H9 (cell line): ENCODE results near the gene LRP1B. TPM values are rescaled to one million over a fixed set of nuclear protein-coding genes. Genes with fewer than 3 reads are reported as not detected.

Experiments
- DNase-seq: peaks from one replicate; pipeline ENCODE4 v3.0.0-alpha.2; 2017
- H2AFZ ChIP-seq: one replicate; pipeline ENCODE4 v1.6.1; 2013; ENCODE audit warnings: mild to moderate bottlenecking, low read length, control low read depth, moderate library complexity
- H2AK5ac ChIP-seq: 2 replicates; pipeline ENCODE4 v1.6.1; 2013; ENCODE audit warnings: low read length, control low read depth, mixed read lengths; ENCODE audit not compliant: insufficient read length
- H2BK120ac ChIP-seq: one replicate; pipeline ENCODE4 v1.6.1; 2013; ENCODE audit warnings: low read depth, mild to moderate bottlenecking, low read length, control low read depth, inconsistent platforms; ENCODE audit not compliant: poor library complexity, severe bottlenecking
- H2BK12ac ChIP-seq: 2 replicates; pipeline ENCODE4 v1.6.1; 2013; ENCODE audit warnings: low read length, control low read depth, mixed read lengths, low read depth; ENCODE audit not compliant: insufficient read length
- H2BK15ac ChIP-seq: 2 replicates; pipeline ENCODE4 v1.6.1; 2013; ENCODE audit warnings: low read depth, low read length, control low read depth
- H2BK20ac ChIP-seq: one replicate; pipeline ENCODE4 v1.6.1; 2013; ENCODE audit warnings: low read depth, mild to moderate bottlenecking, low read length, control low read depth, inconsistent platforms; ENCODE audit not compliant: poor library complexity, severe bottlenecking
- H2BK5ac ChIP-seq: 2 replicates; pipeline ENCODE4 v1.6.1; 2013; ENCODE audit warnings: low read length, control low read depth, mixed read lengths; ENCODE audit not compliant: insufficient read length
- H3K14ac ChIP-seq: 2 replicates; pipeline ENCODE4 v1.6.1; 2013; ENCODE audit warnings: low read length, control low read depth; ENCODE audit not compliant: insufficient read depth
- H3K18ac ChIP-seq: 2 replicates; pipeline ENCODE4 v1.6.1; 2013; ENCODE audit warnings: low read depth, mild to moderate bottlenecking, mixed read lengths, low read length, control low read depth; ENCODE audit not compliant: insufficient read length
- H3K23ac ChIP-seq: 2 replicates; pipeline ENCODE4 v1.6.1; 2013; ENCODE audit warnings: low read length, control low read depth, mixed read lengths, low read depth; ENCODE audit not compliant: insufficient read length
- H3K23me2 ChIP-seq: 2 replicates; pipeline ENCODE4 v1.6.1; 2013; ENCODE audit warnings: low read depth, mild to moderate bottlenecking, mixed read lengths, low read length, control low read depth; ENCODE audit not compliant: insufficient read length, poor library complexity, severe bottlenecking
- H3K27ac ChIP-seq: 2 replicates; pipeline ENCODE4 v1.5.1; 2013; ENCODE audit warnings: low read length, control low read depth, mixed read lengths, low read depth; ENCODE audit not compliant: insufficient read length
- H3K27me3 ChIP-seq: 2 replicates; pipeline ENCODE4 v1.6.1; 2013; ENCODE audit warnings: low read length, control low read depth, inconsistent platforms; ENCODE audit not compliant: insufficient read depth
- H3K4ac ChIP-seq: 2 replicates; pipeline ENCODE4 v1.6.1; 2013; ENCODE audit warnings: low read depth, mild to moderate bottlenecking, control low read depth, inconsistent platforms, low read length, moderate library complexity
- H3K4me1 ChIP-seq: 2 replicates; pipeline ENCODE4 v1.6.1; 2013; ENCODE audit warnings: low read length, control low read depth, inconsistent platforms; ENCODE audit not compliant: insufficient read depth
- H3K4me2 ChIP-seq: 2 replicates; pipeline ENCODE4 v1.6.1; 2013; ENCODE audit warnings: low read length, control low read depth, mixed read lengths; ENCODE audit not compliant: insufficient read length, insufficient read depth
- H3K56ac ChIP-seq: 2 replicates; pipeline ENCODE4 v1.6.1; 2013; ENCODE audit warnings: low read depth, mild to moderate bottlenecking, mixed read lengths, low read length, control low read depth; ENCODE audit not compliant: insufficient read length
- H3K79me1 ChIP-seq: 2 replicates; pipeline ENCODE4 v1.6.1; 2013; ENCODE audit warnings: low read depth, mild to moderate bottlenecking, moderate library complexity, low read length, control low read depth, inconsistent platforms; ENCODE audit not compliant: insufficient read depth, poor library complexity, severe bottlenecking
- H3K79me2 ChIP-seq: 2 replicates; pipeline ENCODE4 v1.6.1; 2013; ENCODE audit warnings: low read length, control low read depth, inconsistent platforms; ENCODE audit not compliant: insufficient read depth
- H3K9ac ChIP-seq: 2 replicates; pipeline ENCODE4 v1.6.1; 2013; ENCODE audit warnings: low read length, control low read depth, mixed read lengths; ENCODE audit not compliant: insufficient read length; ENCODE audit errors: extremely low read depth
- H3K9me3 ChIP-seq: one replicate; pipeline ENCODE4 v1.6.1; 2013; ENCODE audit warnings: low read depth, low read length, inconsistent platforms; ENCODE audit not compliant: control insufficient read depth
- H3T11ph ChIP-seq: one replicate; pipeline ENCODE4 v1.6.1; 2013; ENCODE audit warnings: mild to moderate bottlenecking, low read length, control low read depth, inconsistent platforms
- H4K20me1 ChIP-seq: one replicate; pipeline ENCODE4 v1.6.1; 2013; ENCODE audit not compliant: control insufficient read depth, insufficient read length, insufficient read depth
- H4K5ac ChIP-seq: 2 replicates; pipeline ENCODE4 v1.6.1; 2013; ENCODE audit warnings: low read depth, mild to moderate bottlenecking, mixed read lengths, low read length, control low read depth; ENCODE audit not compliant: insufficient read length
- H4K8ac ChIP-seq: replicated peaks from 2 replicates; pipeline ENCODE4 v1.6.1; 2013; ENCODE audit warnings: low read length, control low read depth, mixed read lengths, low read depth; ENCODE audit not compliant: insufficient read length
- H4K91ac ChIP-seq: 2 replicates; pipeline ENCODE4 v1.6.1; 2013; ENCODE audit warnings: low read depth, mild to moderate bottlenecking, moderate library complexity, mixed read lengths, low read length, control low read depth; ENCODE audit not compliant: insufficient read length
- H3K27ac Mint-ChIP-seq, 3 experiments: 2 replicates in 2 of 3; 3 replicates in 1 of 3; pipeline ENCODE4 v1.8.0; 2020 to 2021; ENCODE audit warnings: mixed read lengths in 3 of 3, mild to moderate bottlenecking in 1 of 3, moderate library complexity in 1 of 3
- H3K27me3 Mint-ChIP-seq: 2 replicates; pipeline ENCODE4 v1.8.0; 2021; ENCODE audit warnings: low read depth, mild to moderate bottlenecking, moderate library complexity, mixed read lengths
- H3K36me3 Mint-ChIP-seq, 3 experiments: 2 replicates in 2 of 3; 3 replicates in 1 of 3; pipeline ENCODE4 v1.8.0; 2020 to 2021; ENCODE audit warnings: low read depth in 3 of 3, mixed read lengths in 3 of 3; ENCODE audit not compliant: insufficient read depth in 1 of 3
- H3K4me1 Mint-ChIP-seq, 2 experiments: 2 replicates each; pipeline ENCODE4 v1.8.0; 2020; ENCODE audit warnings: mixed read lengths in 2 of 2
- H3K4me3 Mint-ChIP-seq, 2 experiments: 2 replicates in 1 of 2; 3 replicates in 1 of 2; pipeline ENCODE4 v1.8.0; 2020 to 2021; ENCODE audit warnings: mild to moderate bottlenecking in 2 of 2, mixed read lengths in 2 of 2, moderate library complexity in 1 of 2
- H3K9me3 Mint-ChIP-seq, 2 experiments: 2 replicates in 1 of 2; 3 replicates in 1 of 2; pipeline ENCODE4 v1.8.0; 2020; ENCODE audit warnings: mild to moderate bottlenecking in 2 of 2, mixed read lengths in 2 of 2, moderate library complexity in 1 of 2
- WGBS: extraction: QIAGEN DNeasy Blood & Tissue Kit; methylation state at CpG from one replicate; pipeline ENCODE4 v1.1.7; 2013; ENCODE audit warnings: missing lambda C conversion rate, low lambda C conversion rate, mixed read lengths; ENCODE audit not compliant: insufficient read length; ENCODE audit errors: extremely low coverage; 5-methylcytosine and 5-hydroxymethylcytosine counted together
- total RNA-seq: library from RNA; stranded (reverse); gene quantifications from 2 replicates; pipeline ENCODE4 v1.2.1, GENCODE V29; 2021
- TF ChIP-seq, protein P1 (sequence below): fragments of 200-600 bp; sonication (generic); conservative IDR thresholded peaks from 3 replicates; pipeline ENCODE4 v1.8.0; 2021; ENCODE audit warnings: antibody characterized with exemption, mild to moderate bottlenecking

Gene LRP1B
- total RNA-seq, 1 experiment from 2014 or later, result not detected

DNA sequence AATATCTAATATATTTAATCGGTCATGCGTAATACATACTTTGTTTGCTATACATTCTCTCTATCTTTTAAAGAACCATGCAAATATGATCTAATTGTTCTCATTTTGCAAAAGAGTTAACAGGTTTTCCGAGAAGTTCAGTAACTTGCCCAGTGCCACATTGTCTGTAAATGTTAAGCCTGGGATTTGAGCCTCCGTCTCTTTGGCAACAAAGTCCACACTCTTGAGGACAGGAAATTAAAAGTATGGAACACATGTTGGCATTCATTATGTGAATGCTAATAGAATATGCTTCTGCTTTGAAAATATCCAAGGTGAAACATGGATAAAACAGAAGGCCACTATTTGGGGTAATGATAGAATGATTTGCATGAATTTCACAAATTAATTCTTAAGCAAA is 85.2 kb downstream of the LRP1B start:
- no peak overlapping the region for H2BK5ac ChIP-seq
- H3K9me3 ChIP-seq, result no peaks in the 10 kb centered on the region
- Mint-ChIP-seq H3K27me3 (no peaks in the 10 kb centered on the region), H3K9me3 (no peaks in the 10 kb centered on the region), H3K27ac (no peak overlapping the region), H3K36me3 (no peaks in the 10 kb centered on the region), H3K4me3 (no peak overlapping the region), H3K4me1 (peaks cover 8 to 9% of the 10 kb centered on the region in 2 experiments)
- no peak overlapping the region for H3K4me2 ChIP-seq
- H3K56ac ChIP-seq, result no peak overlapping the region
- no peak overlapping the region for H2AFZ ChIP-seq
- TF ChIP-seq, protein P1, sequence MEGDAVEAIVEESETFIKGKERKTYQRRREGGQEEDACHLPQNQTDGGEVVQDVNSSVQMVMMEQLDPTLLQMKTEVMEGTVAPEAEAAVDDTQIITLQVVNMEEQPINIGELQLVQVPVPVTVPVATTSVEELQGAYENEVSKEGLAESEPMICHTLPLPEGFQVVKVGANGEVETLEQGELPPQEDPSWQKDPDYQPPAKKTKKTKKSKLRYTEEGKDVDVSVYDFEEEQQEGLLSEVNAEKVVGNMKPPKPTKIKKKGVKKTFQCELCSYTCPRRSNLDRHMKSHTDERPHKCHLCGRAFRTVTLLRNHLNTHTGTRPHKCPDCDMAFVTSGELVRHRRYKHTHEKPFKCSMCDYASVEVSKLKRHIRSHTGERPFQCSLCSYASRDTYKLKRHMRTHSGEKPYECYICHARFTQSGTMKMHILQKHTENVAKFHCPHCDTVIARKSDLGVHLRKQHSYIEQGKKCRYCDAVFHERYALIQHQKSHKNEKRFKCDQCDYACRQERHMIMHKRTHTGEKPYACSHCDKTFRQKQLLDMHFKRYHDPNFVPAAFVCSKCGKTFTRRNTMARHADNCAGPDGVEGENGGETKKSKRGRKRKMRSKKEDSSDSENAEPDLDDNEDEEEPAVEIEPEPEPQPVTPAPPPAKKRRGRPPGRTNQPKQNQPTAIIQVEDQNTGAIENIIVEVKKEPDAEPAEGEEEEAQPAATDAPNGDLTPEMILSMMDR, result no peak
- no peak overlapping the region for H4K8ac ChIP-seq
- no peak overlapping the region for H3K23ac ChIP-seq
- H2BK15ac ChIP-seq, result no peak overlapping the region
- H2BK12ac ChIP-seq, result no peak overlapping the region
- no peak overlapping the region for H2AK5ac ChIP-seq
- no peaks in the 10 kb centered on the region for H4K20me1 ChIP-seq
- H3K27ac ChIP-seq, result no peak overlapping the region
- no peak overlapping the region for H4K91ac ChIP-seq
- no peak overlapping the region for H3K4ac ChIP-seq
- no peaks in the 10 kb centered on the region for H3K27me3 ChIP-seq
- H3K79me1 ChIP-seq, result no peaks in the 10 kb centered on the region
- H3K23me2 ChIP-seq, result no peaks in the 10 kb centered on the region
- H3T11ph ChIP-seq, result no peak overlapping the region
- WGBS, result no CpG with 5 or more reads among the region's 4 CpGs
- no peaks in the 10 kb centered on the region for H3K4me1 ChIP-seq
- no peak overlapping the region for H2BK120ac ChIP-seq
- H4K5ac ChIP-seq, result no peak overlapping the region
- no peak for DNase-seq
- no peaks in the 10 kb centered on the region for H3K79me2 ChIP-seq
- H2BK20ac ChIP-seq, result no peak overlapping the region
- no peak overlapping the region for H3K9ac ChIP-seq
- no peak overlapping the region for H3K18ac ChIP-seq
- H3K14ac ChIP-seq, result no peak overlapping the region
